CD4-positive, alpha-beta T cell treated with Interleukin-10 for 1 hour (primary cell): ENCODE data around the gene EML4.

ENCODE experiments used
- DNase-seq: peaks from one replicate; pipeline ENCODE4 v3.0.0-alpha.2; 2020

EML4 gene

DNA sequence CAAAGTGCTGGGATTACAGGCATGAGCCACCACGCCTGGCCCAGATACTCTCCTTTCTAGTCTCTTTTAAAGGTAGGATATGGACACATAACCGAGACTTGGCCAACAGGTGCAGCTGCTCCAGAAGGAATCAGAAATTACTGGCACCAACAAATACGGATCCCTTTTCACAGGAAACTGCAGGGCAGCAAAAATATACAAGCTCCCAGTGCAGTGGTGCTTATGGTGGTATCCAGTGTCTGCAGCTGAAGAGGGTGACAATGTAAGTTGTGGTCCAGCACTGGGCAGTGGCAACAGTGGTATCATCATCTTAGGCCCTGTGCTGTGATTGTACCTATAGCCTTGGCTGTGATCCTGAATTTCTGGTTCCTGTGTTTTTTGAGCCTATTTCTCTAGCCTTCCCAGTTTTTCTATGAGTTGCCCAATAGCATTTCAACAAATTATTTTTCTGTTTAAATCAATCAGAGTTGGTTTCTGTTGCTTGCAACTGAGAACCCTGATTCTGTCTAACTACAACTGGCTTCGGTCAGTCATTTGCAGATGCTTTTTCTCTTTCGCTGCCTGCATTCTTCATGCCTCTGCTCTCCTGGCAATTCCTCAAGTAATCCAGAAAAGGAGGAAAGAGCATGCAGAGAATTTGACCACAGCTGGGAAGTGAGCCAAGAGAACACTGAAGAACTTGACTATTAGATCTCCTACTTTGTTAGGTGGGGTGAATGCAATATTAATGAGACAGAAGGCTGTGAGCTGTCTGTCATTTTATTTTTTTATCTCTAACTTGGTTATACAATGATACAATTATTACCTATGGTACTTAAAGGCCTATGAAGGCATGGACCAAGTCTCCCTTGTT is 30.8 kb upstream of the EML4 start:
- no peak for DNase-seq

- no peak for DNase-seq
Measured at GRCh38 chr2:42139101-42139500, 30.1 kb upstream of the EML4 start.

- no peak for DNase-seq
Measured at GRCh38 chr2:42140496-42140895, 28.7 kb upstream of the EML4 start.

DNA sequence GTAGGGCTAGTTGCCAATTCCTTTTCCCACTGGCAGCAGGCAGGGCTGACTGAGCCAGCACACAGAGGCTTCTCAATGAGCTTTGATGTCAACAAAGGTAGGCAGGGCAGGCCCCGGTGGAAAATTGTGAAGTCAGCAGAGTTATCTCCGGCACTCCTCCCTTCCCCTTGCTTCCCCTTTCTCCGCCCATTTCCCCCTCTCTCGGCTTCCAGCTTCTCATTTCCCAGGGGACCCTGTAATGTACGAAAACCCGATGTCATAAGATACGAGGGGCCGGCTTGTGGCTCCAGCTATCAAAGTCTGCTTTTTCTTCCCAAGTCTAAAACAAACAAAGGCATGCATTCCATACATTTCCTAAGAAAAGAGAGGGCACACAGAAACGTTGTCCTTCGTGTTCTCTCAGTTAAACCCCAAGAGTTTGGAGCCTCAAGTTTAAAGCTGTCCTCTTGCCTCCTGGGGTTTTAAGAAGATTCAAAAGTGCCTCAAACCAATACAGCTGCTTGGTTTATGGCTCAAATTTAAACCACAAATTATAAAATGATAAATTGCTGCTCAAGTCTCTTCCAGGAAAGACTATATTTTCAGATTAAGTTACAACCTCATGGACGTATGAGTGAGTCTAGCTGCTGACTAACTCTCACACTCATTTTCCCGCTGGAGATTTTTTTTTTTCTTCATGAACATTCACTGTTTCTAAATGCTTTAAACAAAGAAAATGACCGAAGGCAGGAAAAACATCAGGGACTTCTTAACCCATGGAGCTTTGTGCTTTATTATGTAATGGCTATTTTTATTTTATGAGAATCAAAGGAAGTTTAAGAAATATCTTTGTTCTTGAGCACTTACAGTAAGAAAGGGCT is 27.2 kb upstream of the EML4 start:
- DNase-seq: peak; percentile 36

DNA sequence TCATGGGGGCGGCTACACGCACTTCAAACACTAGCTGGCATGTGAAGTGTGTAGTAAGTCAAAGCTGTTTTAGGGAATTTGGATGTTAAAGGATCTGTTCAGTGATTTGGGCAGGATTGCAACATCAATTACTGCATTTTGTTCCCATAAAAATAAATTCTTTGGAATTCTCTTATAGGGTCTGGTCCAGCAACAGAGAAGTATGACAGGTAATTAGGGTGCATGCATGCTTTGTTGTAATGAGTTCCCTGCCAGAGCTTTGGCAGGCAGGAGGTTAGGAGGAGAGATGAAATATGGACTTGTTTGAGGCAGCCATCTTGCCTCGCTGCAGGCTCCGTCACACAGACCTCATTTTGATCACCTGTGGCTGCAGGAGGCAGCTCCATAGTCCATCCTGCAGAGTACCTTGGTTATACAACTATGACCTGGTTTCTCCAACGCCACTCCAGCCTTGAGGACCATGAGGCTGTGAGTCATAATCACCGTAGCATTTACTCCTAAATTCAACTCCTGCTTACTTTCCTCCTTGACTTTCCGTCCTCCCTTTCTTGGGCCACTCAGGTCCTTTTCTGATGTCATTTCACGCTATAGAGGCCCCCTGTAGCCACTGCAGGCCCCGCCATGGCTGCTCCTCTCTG is 26.5 kb upstream of the EML4 start:
- no peak for DNase-seq

GRCh38 chr2:42147641-42148274 is 21.4 kb upstream of the EML4 start:
- DNase-seq: no peak

GRCh38 chr2:42150159-42150558 is 19.0 kb upstream of the EML4 start:
- no peak for DNase-seq

DNA sequence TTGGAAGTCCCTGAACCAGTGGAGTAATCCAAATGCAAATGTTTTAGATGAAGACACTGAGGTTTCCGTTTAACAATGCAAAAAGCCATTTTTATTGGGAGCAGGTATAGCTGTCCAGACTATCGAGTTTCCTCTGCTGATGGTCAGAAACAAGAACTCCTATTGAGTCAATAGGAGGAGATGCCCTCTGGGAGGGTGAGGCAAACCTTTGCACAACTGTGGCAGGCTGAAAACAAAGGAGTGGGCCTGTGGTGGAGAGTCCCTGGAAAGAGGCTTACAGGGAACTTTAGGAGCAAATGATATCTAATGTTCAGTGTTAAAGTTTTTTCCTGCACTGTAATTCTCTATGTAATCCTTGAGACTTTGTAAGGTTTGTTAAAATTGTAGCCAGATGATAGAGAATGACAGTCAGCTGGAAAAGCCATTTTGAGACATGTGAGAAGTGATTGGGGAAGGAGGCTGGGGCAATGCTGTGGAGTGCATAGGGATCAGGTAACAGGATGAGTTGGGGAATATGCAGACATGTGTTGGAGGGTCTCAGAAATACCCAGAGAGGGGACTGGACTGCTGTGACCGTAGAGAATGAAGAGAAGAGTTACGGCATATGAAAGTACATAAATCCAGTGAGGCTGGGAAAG is 15.1 kb upstream of the EML4 start:
- DNase-seq: no peak

DNA sequence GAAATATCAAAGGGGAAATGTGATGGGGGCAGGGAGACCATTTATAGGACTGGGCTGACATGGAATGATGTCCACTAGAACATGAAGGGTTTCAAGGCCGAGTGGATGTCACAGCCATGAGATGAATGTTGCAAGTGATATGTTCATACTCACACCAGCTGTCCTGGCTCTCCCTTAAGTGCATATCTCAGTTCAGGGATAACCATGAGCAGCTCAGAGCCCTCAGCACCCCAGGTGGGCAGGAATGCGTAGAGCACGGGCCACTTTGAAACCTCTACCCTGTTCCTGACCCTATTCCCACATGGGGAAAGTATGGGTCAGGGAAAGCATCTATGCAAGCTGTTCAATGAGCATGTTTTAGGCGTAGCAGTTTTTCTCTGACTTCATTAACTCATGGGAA is 12.4 kb upstream of the EML4 start:
- no peak for DNase-seq

- DNase-seq: no peak
Measured at GRCh38 chr2:42161444-42161843, 7.7 kb upstream of the EML4 start.

DNA sequence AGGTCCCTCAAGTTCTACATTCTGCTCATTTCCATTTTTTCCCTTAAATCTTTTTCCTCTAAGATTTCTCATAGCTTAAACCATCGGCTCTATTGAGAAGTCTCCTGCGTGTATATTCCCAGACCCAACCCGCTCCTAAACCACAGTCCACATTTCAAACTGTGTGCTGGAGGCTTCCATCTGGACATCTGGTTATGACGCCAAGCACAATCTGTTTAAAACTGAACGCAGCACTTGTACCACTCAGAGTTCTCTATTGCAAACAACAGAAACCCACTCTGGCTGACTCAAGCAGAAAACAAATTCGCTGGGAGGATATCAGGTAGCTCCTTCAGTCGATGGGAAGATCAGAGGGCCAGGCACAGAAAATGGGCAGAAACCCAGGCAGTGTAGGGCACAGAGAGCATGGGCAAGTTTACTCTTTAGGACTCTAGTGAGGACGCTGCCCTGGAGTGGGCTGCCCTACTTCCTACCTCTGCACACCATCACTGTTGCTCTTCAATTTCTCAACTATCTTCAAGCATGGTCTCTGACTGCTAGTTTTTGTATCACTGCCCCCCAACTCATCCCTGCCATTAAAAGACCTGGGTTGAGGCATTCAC is 5.6 kb upstream of the EML4 start:
- DNase-seq: no peak

DNA sequence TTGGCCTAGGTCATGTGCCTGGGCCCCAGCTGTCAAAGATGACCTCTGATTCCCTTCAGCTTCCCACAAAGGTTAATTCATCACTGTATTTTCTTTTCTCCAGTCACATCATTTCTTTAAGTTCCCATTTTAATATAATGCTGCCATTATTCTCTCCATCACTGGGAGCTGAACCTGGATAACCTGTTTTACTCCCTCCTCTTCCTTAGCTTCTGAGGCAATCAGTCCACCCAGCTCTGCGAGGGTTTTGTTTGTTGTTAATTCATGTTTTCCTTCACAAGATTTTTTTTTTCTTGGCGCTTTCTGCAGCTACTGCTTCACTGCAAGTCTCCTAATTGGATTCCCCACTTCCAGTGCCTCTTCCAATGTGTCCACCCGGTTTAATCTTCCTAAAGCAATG is 5.1 kb upstream of the EML4 start:
- DNase-seq: no peak

GRCh38 chr2:42164971-42165370 is 4.2 kb upstream of the EML4 start:
- DNase-seq: no peak

DNA sequence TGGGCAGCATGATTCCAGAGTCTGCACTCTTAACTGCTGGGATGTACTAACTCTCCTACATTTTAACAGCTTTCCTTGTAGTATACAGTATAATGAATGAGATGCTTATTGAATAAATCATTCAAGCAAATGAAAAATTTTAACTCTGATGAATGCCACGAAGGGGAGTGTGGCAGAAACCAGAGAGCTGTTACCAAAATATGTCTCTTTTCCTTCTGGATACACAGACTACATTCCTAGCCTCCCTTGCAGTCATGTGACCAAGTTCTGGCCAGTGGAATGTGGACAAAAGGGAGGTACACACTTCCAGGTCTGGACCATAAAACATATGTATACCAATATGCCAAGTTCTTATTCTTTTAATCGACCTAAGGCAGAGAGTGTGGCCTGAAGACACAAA is 1.7 kb upstream of the EML4 start:
- no peak for DNase-seq

DNA sequence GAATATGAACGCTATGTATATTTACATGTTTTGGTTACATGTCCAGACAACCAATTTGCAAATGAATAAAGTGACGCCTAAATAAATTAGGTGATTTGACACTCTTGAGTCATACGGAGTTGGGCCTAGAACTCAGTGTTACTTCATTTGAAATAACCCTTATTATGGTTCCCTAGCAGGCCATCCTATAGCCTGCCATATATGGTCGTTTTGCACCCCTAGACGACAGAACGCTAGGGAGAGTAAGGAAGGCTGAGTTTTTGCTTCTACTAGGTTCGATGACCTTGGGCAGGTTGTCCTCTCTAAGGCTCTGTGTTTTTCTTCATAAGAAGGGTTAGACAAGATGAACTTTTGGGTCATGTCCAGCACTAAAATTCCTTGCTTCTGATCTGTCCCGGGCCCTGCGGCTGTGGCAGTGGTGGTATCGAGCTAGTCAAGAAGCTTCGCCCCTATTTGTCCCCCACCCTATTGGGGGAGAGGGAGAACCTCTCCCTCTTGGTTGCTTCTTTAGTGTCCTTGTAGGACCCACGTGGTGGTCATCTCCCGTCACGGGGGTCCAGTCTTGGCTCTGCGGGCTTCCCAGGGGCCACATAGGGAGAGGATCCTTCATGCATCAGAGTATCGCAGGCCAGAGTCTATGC is 574 bp upstream of the EML4 start:
- no peak for DNase-seq

GRCh38 chr2:42169874-42170521 is 845 bp downstream of the EML4 start:
- DNase-seq: peak; percentile 43

- DNase-seq: peak; percentile 16
Measured at GRCh38 chr2:42170619-42171395, 1.7 kb downstream of the EML4 start.

- peak; percentile 57 for DNase-seq
Measured at GRCh38 chr2:42171396-42171980, 2.3 kb downstream of the EML4 start.

DNA sequence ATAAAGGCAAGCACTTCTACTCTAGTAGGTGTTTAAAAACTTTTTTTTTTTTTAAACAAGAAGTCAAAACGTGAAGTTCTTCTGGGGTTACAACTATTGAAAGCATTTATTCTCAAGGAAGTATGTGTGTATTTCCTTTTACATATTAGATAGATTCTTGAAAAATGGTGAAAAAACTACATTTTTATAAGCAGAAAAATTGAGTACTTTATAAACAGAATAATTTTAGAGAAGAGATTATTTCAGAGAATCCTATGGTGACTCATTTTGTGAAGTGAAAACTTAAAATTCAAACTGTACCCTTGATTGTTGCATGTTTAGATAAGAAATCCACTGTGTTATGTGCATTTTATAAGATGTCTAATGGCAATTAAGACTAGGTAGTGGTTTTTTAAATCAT is 2.9 kb downstream of the EML4 start:
- DNase-seq: no peak

- no peak for DNase-seq
Measured at GRCh38 chr2:42172566-42172965, 3.4 kb downstream of the EML4 start.
